ENCODE results near the gene CRBN.

DNA sequence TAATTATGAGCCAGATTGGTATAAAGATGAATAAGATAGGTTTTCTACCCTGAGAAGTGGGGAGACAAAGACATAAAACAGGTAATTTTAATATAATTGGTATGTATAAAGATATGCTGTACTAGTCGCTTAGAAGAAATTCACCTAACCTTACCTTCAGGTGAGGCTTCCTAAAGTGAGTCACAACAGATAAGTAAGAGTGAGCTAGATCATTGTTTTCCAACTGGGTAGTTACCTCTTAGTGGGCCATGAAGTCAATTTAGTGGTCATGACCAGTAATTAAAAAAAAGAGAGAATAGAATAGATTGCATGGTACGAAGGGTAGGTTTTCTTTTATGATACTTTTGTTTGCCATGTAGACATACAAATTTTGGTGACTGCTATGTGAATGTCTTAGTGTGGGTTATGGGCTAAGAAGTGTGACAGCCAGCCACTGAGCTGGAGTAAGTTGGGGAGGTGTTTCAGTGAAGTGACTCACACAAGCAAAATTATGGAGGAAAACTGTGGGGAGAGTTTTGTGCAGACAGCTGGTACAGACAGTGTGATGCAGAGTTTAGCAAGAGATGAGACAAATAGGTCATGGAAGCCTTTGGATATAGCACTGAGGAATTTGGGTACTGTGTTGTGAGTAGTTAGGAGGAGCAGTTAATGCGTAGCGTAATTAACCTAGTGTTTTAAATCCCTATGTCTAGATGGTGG is 44.6 kb downstream of the CRBN start:
- TF ChIP-seq, protein P1, sequence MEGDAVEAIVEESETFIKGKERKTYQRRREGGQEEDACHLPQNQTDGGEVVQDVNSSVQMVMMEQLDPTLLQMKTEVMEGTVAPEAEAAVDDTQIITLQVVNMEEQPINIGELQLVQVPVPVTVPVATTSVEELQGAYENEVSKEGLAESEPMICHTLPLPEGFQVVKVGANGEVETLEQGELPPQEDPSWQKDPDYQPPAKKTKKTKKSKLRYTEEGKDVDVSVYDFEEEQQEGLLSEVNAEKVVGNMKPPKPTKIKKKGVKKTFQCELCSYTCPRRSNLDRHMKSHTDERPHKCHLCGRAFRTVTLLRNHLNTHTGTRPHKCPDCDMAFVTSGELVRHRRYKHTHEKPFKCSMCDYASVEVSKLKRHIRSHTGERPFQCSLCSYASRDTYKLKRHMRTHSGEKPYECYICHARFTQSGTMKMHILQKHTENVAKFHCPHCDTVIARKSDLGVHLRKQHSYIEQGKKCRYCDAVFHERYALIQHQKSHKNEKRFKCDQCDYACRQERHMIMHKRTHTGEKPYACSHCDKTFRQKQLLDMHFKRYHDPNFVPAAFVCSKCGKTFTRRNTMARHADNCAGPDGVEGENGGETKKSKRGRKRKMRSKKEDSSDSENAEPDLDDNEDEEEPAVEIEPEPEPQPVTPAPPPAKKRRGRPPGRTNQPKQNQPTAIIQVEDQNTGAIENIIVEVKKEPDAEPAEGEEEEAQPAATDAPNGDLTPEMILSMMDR (IDR thresholded peaks at IDR 0.05), result no peak
- TF ChIP-seq POLR2A (IDR thresholded peaks at IDR 0.05), result no peak
